CD4-positive, alpha-beta T cell treated with Interferon gamma for 1 hour (primary cell): ENCODE data around the gene ARSG.
A peak's percentile ranks its signal among the peaks of the same experiment; 100 is the strongest.
"Not testable (repeated sequence)": the region's sequence is repeated elsewhere in the genome, so short reads cannot be mapped to it uniquely, and the experiment has no call there.

Source experiments
- DNase-seq: peaks from one replicate; pipeline ENCODE4 v3.0.0-alpha.2; 2020

ARSG gene

GRCh38 chr17:68290955-68291835, at the start of gene ARSG, which contains the start of gene SLC16A6:
Gene ARSG, plus strand, starts transcription at chr17:68291495. Its CDS starts 15,999 bp downstream, at chr17:68307494.
Gene SLC16A6, minus strand, starts transcription at chr17:68291127. Its CDS starts 12,807 bp downstream, at chr17:68278320.
- DNase-seq, result peak; percentile 85

DNA sequence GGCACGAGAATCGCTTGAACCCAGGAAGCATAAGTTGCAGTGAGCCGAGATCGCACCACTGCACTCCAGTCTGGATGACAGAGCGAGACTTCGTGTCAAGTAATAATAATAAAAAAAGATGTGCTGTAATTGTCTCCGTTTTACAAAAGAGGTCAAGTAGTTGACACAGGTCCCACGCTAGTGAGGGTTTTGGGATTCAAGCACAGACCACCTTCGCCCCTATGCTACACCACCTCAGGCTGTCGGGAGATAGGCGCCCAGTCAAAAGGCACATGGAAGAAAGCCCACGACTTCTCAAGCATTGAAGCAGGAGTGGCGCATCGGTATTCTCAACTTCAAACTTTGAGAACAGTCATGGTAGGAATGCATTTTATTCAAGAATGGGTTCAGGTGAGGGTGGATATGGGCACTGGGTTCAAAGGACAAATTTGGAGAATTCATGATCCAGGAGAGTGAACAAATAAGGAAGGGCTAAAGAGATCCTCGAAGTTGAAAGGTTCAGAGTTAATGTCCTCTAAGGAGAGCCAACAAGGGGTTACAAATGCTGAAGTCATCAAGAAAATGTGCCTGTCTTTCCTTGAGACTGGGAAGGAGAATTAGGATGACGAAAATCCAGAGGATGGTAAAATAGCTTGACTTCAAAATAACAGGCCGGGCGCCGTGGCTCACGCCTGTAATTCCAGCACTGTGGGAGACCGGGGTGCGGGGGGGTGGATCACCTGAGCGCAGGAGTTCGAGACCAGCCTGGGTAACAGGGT, 44.8 kb upstream of the ARSG start:
- DNase-seq, result no peak

DNA sequence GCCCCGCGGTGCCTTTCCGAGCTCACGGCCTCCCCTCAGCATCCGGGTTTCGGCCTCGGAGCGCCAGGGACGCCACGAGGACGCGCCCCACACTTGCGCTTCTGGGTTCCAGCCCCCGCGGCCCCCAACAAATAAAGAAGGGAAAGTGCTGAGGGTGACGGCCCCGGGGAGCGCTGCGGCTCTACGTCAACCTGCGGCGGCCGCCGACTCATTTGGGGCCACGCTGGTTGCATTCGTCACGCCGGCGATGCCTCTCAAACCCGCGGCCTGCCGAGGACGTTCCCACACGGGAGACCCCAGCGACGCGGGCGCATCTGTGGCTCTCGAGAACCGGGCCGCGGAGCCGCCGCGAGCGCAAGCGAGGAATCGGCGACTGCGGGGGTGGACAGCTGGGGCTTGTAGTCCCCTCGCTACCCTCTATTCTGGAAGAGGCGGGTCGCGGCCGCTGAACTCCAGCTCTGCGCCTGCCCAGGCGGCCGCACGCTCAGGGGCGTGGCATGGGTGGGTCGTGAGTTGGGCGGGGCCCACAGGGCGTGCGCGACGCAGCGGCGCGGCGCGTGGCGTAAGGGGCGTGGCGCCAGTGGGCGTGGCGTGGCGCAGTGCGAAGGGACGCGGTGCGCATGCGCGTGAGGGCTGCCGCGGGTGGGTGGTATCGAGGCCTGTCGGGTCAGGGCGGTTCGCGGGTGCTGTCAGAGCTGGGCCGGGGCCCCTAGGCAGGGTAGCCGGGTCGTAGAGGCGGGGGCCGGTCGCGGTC, 43.7 kb upstream of the ARSG start, which contains the start of gene AMZ2:
TSS of gene AMZ2 (plus strand) at position 599 of the 754 bp plus-strand sequence. CDS start 2,145 bp downstream, outside the sequence.
- DNase-seq, result peak; percentile 94

- peak; percentile 82 for DNase-seq
These were observed 43.0 kb upstream of the ARSG start for GRCh38 chr17:68248199-68248825.

- no peak for DNase-seq
These were observed 42.4 kb upstream of the ARSG start for GRCh38 chr17:68248891-68249290.

GRCh38 chr17:68249354-68249765, 41.9 kb upstream of the ARSG start:
- peak; percentile 28 for DNase-seq

- DNase-seq, result peak; percentile 30
These were observed 37.9 kb upstream of the ARSG start for GRCh38 chr17:68253426-68253825.

DNA sequence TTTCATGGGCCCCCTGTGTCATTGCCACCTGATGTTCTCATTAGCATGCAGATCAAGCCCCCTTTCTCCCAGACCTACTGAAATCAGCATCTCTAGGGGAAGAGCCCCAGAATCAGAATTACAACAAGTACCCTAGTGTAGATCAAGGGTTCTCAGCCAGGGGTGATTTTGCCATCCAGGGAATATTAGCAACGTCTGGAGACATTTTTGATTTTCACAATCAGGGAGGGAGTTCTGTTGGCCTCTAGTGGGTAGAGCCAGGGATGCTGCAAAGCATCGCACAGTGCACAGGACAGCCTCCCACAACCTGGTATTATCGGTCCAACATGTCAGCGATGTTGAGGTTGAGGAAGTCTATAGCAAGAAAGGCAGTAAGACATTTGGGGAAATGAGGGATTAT, 36.1 kb upstream of the ARSG start:
- no peak for DNase-seq

DNA sequence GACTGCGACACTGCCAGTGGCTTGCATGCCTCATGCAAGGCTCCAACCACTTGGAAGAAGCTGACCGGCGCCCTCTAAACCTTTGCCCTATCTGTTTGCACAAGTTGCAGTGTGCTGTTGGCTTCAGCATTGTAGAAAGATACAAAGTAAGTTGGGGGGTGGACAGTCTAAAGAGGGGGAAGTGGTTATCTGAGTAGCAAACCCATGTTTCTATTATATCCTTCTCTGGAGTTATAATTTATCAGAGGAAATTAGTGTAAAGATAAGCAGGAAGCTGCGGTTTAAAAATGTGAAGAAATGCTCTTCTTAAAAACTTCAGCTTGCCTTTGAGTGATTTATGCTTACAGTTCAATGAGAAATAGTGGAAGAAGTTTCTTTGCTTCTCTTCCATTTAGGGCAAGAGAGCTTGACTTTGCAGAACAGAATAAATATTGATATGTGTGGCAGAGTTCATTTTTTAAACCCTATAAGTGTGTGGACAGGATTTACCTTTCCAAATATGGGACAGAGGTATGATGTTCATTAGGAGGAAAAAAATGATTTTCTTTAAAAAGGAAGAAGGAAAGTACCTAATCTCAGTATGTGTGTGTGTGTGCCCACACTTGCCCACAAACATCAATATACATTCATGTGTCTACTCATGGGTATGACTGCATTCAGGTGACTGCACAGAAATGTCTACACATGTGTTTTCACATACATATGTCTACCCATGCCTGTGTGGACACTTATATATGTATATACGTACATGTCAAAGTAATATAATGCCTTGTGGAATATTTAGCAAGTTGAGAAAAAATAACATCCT, 35.4 kb upstream of the ARSG start:
- peak; percentile 33 for DNase-seq

DNA sequence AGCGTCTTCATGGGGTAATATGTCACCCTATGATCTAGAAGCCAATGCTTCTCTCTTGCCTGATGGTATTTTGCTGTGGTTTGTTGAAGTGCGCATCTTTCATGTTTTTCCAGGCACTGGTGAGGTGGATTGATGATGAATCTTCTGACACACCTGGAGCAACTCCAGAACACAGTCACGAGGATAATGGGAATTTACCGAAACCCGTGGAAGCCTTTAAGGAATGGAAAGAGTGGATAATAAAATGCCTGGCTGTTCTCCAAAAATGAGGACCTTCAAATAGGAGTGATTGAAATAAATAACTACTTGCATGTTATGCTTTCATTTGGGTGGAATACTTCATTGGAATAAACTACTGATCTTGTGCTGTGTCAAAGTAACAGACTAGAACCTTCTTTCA, 34.6 kb upstream of the ARSG start:
- DNase-seq, result not testable (repeated sequence)

- DNase-seq, result no peak
These were observed 33.4 kb upstream of the ARSG start for GRCh38 chr17:68257934-68258333.

- DNase-seq, result peak; percentile 88
These were observed 32.2 kb upstream of the ARSG start for GRCh38 chr17:68258890-68259647.

- not testable (repeated sequence) for DNase-seq
These were observed 31.7 kb upstream of the ARSG start for GRCh38 chr17:68259648-68259951.

DNA sequence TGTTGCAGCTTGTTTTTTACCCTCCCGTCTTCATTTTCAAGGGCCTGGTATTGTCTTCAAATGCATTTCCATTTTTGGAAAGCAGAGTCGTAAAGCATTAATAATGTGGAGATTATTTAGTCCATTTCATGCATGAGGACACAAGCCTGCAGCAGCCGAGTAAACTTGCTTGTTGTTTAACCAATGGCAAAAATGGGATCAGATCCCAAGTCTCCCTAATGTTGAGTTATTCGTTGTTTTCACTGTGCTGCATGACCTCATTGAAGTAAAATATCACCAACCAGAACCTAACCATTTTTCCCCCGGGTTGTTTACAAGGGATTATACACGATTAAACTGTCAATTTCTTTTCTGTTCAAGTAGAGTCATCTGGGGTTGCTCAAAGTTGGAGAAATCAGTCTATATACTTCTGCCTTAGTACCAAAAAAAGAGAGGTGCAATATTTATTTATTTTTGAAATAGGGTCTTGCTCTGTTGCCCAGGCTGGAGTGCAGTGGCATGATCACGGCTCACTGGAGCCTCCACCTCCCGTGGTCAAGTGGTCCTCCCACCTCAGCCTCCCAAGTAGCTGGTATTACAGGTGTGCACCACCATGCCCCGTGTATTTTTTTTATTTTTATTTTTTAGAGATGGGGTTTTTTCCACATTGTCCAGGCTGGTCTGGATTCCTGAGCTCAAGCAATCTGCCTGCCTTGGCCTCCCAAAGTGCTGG, 31.1 kb upstream of the ARSG start:
- DNase-seq, result no peak

DNA sequence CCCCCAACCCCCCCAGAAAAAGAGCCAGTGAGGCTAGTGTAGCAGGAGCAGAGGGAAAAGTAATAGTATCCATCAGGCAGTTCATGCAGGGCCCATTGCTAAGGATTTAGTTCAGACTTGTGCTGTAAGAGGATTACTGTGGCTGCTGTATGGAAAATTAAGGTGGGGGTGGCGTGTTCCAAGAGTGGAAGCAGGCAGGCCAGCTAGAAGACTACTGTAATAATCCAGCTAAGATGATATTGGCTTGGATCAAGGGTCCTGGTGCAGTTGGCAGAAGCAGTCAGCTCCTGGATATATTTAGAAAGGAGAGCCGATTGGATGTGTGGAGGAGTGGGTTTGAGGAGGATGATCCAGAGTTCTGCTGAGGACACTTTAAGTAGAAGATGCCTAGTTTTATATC, 28.8 kb upstream of the ARSG start:
- DNase-seq, result not testable (repeated sequence)

- DNase-seq, result not testable (repeated sequence)
These were observed 28.1 kb upstream of the ARSG start for GRCh38 chr17:68263101-68263681.

DNA sequence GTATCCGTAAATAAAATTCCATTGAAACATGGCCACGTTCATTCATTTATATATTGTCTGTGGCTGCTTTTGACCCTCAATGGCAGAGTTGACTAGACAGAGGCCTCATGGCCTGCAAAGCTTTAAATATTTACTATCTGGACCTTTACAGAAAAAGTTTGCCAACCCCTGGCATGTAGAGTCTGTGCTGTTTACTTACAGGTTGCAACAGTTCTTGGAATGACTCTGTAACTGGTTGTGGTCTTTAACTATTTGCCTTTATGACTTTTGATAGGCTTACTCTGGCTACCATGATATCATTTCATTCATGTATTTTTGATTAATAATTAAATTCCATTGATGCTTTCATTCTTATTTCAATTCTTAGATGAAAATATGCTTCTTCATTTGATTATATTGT, 25.5 kb upstream of the ARSG start:
- DNase-seq, result not testable (repeated sequence)

GRCh38 chr17:68273722-68274121, 17.6 kb upstream of the ARSG start:
- DNase-seq, result no peak

DNA sequence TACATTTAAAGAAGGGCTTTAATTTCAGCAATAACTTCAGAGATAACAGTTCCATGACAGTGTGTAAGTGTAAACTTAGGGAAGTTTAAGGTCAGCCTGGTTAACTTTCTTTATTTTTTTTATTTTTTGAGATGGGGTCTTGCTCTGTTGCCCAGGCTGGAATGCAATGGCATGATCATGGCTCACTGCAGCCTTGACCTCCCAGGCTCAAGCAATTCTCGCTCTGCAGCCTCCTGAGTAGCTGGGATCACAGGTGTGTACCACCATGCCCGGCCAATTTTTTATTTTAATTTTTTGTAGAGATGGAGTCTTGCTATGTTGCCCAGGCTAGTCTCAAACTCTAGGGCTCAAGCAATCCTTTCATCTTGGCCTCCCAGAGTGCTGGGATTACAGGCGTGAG, 15.0 kb upstream of the ARSG start:
- DNase-seq, result not testable (repeated sequence)

DNA sequence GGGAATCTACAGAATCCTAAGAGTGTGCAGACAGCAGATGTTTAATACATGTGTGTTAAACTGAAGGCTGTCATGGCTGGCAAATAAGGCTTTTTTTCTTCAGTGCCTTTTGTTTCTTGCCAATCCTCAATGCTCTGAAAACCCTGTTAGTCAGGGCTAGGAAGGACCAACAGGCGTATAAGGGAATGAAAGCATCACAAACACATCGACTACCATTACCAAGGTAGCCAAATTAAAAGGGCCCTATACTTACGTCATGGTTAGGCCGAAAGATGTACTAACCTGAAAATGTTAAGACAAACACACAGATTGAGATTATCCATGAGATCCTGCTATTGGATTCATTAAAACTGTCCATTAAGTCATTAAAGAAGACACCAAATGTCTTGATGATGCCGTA, 13.5 kb upstream of the ARSG start:
- no peak for DNase-seq
